GM12875 (cell line): ENCODE data around the gene JPH4.
"Not testable (repeated sequence)": the region's sequence is repeated elsewhere in the genome, so short reads cannot be mapped to it uniquely, and the experiment has no call there.

Experiments
- H3K4me3 ChIP-seq: one replicate; pipeline ENCODE4 v1.5.1; 2011; ENCODE audit warnings: low read depth, low read length, control low read depth
- CTCF ChIP-seq: IDR thresholded peaks from 2 replicates; pipeline ENCODE4 v1.5.1; 2011; ENCODE audit warnings: low read depth, mild to moderate bottlenecking, control low read depth, inconsistent platforms, low read length, moderate library complexity, borderline replicate concordance; ENCODE audit not compliant: insufficient read depth

The JPH4 gene

GRCh38 chr14:23614395-23614828, 35.8 kb upstream of the JPH4 start:
- TF ChIP-seq CTCF, result no peak
- H3K4me3 ChIP-seq, result no peak overlapping the region

- no peak for TF ChIP-seq CTCF
- H3K4me3 ChIP-seq, result no peak overlapping the region
Observed at GRCh38 chr14:23613242-23614070, 34.9 kb upstream of the JPH4 start.

GRCh38 chr14:23612802-23613201, 34.2 kb upstream of the JPH4 start:
- TF ChIP-seq CTCF, result no peak
- no peak overlapping the region for H3K4me3 ChIP-seq

GRCh38 chr14:23612354-23612732, 33.8 kb upstream of the JPH4 start:
- H3K4me3 ChIP-seq, result no peak overlapping the region
- TF ChIP-seq CTCF, result no peak

GRCh38 chr14:23610815-23611289, 32.3 kb upstream of the JPH4 start:
- no peak for TF ChIP-seq CTCF
- H3K4me3 ChIP-seq, result no peak overlapping the region

GRCh38 chr14:23610090-23610814, 31.7 kb upstream of the JPH4 start:
- no peak overlapping the region for H3K4me3 ChIP-seq
- TF ChIP-seq CTCF, result no peak

GRCh38 chr14:23609411-23610089, 31.0 kb upstream of the JPH4 start:
- not testable (repeated sequence) for H3K4me3 ChIP-seq
